DOHH2 (cell line): ENCODE measurements around the gene KDM6B.

Experiments used
- H3F3A ChIP-seq: fragments of 200-600 bp; sonication (generic), shearing (Covaris generic); 2 replicates; pipeline ENCODE4 v1.6.0; 2016; ENCODE audit warnings: antibody characterized with exemption, mild to moderate bottlenecking; ENCODE audit not compliant: control insufficient read depth, insufficient read depth
- H3K27ac ChIP-seq: fragments of 200-600 bp; sonication (generic); 2 replicates; pipeline ENCODE4 v1.5.1; 2014; ENCODE audit warnings: low read depth, mild to moderate bottlenecking, low read length, moderate library complexity
- H3K27me3 ChIP-seq: fragments of 200-600 bp; sonication (generic); 2 replicates; pipeline ENCODE4 v1.6.1; 2014; ENCODE audit warnings: mild to moderate bottlenecking, low read length, mixed read lengths; ENCODE audit not compliant: control insufficient read depth
- H3K36me3 ChIP-seq: fragments of 200-600 bp; sonication (generic); 2 replicates; pipeline ENCODE4 v1.6.1; 2014; ENCODE audit warnings: mild to moderate bottlenecking, low read length, moderate library complexity, mixed read lengths; ENCODE audit not compliant: control insufficient read depth
- H3K4me1 ChIP-seq: fragments of 200-600 bp; sonication (generic); 2 replicates; pipeline ENCODE4 v1.6.1; 2014; ENCODE audit warnings: mild to moderate bottlenecking, low read length, mixed read lengths; ENCODE audit not compliant: control insufficient read depth
- H3K4me2 ChIP-seq: fragments of 200-600 bp; sonication (generic); 2 replicates; pipeline ENCODE4 v1.6.0; 2014; ENCODE audit warnings: mild to moderate bottlenecking, low read length, moderate library complexity
- H3K4me3 ChIP-seq: fragments of 200-600 bp; sonication (generic); 2 replicates; pipeline ENCODE4 v1.5.1; 2014; ENCODE audit warnings: mild to moderate bottlenecking, low read length, mixed read lengths
- H3K79me2 ChIP-seq: fragments of 200-600 bp; sonication (generic); 2 replicates; pipeline ENCODE4 v1.6.1; 2014; ENCODE audit warnings: mild to moderate bottlenecking, low read length, mixed read lengths; ENCODE audit not compliant: control insufficient read depth
- H3K9me2 ChIP-seq: fragments of 200-600 bp; sonication (generic); replicated peaks from 2 replicates; pipeline ENCODE4 v1.6.1; 2014; ENCODE audit warnings: mild to moderate bottlenecking, low read length, mixed read lengths; ENCODE audit not compliant: control insufficient read depth
- H3K9me3 ChIP-seq: fragments of 200-600 bp; sonication (generic); 2 replicates; pipeline ENCODE4 v1.6.1; 2014; ENCODE audit warnings: antibody characterized with exemption, low read length, mixed read lengths; ENCODE audit not compliant: control insufficient read depth, insufficient read depth
- H4K20me1 ChIP-seq: fragments of 200-600 bp; sonication (generic); 2 replicates; pipeline ENCODE4 v1.6.0; 2014; ENCODE audit warnings: low read depth, mild to moderate bottlenecking, antibody characterized with exemption, low read length, moderate library complexity; ENCODE audit not compliant: control insufficient read depth, insufficient read depth
- EZH2phosphoT487 ChIP-seq: fragments of 200-600 bp; sonication (generic); IDR thresholded peaks from 2 replicates; pipeline ENCODE4 v1.6.1; 2017; ENCODE audit warnings: borderline replicate concordance, mild to moderate bottlenecking, antibody characterized with exemption, low read length, moderate library complexity, mixed read lengths
- TF ChIP-seq, protein P1 (sequence below): fragments of 200-600 bp; sonication (generic); IDR thresholded peaks from one replicate; pipeline ENCODE4 v1.5.1; 2014; ENCODE audit warnings: antibody characterized with exemption, mild to moderate bottlenecking, low read depth, low read length; ENCODE audit not compliant: poor library complexity, severe bottlenecking

Gene KDM6B

DNA sequence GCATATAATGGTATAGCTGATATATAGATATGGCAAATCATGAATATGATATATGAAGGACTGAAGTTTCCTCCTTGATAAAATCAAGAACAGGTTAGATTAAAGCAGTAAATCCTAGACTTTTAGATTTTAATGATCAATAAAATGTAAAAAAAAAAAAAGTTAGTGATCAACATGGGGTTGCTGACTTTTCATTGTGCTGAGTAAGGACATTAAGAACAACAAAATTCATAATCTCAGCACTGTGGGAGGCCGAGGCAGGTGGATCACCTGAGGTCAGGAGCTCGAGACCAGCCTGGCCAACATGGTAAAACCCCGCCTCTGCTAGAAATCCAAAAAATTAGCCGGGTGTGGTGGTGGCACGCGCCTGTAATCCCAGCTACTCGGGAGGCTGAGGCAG lies 44.2 kb downstream of the KDM6B start:
- H3K4me2 ChIP-seq = no peak overlapping the region
- TF ChIP-seq, protein P1, sequence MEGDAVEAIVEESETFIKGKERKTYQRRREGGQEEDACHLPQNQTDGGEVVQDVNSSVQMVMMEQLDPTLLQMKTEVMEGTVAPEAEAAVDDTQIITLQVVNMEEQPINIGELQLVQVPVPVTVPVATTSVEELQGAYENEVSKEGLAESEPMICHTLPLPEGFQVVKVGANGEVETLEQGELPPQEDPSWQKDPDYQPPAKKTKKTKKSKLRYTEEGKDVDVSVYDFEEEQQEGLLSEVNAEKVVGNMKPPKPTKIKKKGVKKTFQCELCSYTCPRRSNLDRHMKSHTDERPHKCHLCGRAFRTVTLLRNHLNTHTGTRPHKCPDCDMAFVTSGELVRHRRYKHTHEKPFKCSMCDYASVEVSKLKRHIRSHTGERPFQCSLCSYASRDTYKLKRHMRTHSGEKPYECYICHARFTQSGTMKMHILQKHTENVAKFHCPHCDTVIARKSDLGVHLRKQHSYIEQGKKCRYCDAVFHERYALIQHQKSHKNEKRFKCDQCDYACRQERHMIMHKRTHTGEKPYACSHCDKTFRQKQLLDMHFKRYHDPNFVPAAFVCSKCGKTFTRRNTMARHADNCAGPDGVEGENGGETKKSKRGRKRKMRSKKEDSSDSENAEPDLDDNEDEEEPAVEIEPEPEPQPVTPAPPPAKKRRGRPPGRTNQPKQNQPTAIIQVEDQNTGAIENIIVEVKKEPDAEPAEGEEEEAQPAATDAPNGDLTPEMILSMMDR = no peak
- TF ChIP-seq EZH2phosphoT487 = no peak
- no peaks in the 10 kb centered on the region for H3K27me3 ChIP-seq
- H3K4me3 ChIP-seq = no peak overlapping the region
- no peaks in the 10 kb centered on the region for H4K20me1 ChIP-seq
- no peak overlapping the region for H3K27ac ChIP-seq
- H3K4me1 ChIP-seq = peaks cover 49% of the 10 kb centered on the region
- H3K9me2 ChIP-seq = no peaks in the 10 kb centered on the region
- H3K36me3 ChIP-seq = peaks cover 82% of the 10 kb centered on the region
- peaks cover 32% of the 10 kb centered on the region for H3F3A ChIP-seq
- no peaks in the 10 kb centered on the region for H3K9me3 ChIP-seq
- peaks cover 30% of the 10 kb centered on the region for H3K79me2 ChIP-seq

DNA sequence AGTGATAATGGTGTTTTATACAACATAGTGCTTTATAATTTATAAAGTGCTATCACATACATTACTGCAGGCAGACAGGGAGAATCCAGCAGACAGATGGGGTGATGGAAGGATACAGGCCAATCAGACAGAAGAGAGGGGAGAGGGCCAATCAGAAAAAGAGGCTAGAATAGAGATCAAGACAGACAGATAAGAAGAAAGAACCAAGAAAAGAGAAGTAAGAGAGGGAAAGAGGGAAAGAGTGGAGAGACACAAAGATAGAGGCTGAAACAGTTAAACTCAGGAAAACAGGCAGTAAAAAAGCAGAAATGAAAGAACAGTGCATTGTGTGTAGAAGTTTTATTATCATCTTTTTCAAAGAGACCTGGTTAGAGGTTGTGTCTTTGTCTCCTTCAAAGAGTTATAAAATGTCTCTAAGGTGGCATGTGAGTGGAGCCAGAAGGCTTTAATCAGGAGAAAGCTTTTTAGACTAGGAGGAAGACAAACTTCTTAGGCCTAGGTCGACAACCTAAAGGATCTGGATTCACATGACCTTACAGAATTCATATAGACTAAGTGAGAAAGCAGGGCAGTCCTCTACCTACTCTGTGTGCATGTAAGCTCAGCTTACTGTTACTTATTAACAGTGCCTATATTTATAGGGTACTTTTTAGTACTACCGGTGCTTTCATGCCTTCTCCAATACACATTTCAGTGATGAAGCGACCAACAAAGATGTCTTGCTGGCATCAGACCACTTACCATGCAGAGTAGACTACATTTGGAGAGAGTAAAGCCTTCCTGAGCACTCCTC lies 46.3 kb downstream of the KDM6B start:
- no peaks in the 10 kb centered on the region for H3K9me2 ChIP-seq
- peak overlapping the region; percentile 96 for H3K4me2 ChIP-seq
- no peaks in the 10 kb centered on the region for H4K20me1 ChIP-seq
- no peaks in the 10 kb centered on the region for H3K9me3 ChIP-seq
- peak overlapping the region; percentile 87 for H3K27ac ChIP-seq
- H3K27me3 ChIP-seq = no peaks in the 10 kb centered on the region
- peaks cover 40% of the 10 kb centered on the region for H3K79me2 ChIP-seq
- peak overlapping the region; percentile 75 for H3K4me3 ChIP-seq
- TF ChIP-seq, protein P1 = no peak
- TF ChIP-seq EZH2phosphoT487 = no peak
- peaks cover 40% of the 10 kb centered on the region for H3F3A ChIP-seq
- H3K4me1 ChIP-seq = peaks cover 58% of the 10 kb centered on the region
- H3K36me3 ChIP-seq = peaks cover 69% of the 10 kb centered on the region

DNA sequence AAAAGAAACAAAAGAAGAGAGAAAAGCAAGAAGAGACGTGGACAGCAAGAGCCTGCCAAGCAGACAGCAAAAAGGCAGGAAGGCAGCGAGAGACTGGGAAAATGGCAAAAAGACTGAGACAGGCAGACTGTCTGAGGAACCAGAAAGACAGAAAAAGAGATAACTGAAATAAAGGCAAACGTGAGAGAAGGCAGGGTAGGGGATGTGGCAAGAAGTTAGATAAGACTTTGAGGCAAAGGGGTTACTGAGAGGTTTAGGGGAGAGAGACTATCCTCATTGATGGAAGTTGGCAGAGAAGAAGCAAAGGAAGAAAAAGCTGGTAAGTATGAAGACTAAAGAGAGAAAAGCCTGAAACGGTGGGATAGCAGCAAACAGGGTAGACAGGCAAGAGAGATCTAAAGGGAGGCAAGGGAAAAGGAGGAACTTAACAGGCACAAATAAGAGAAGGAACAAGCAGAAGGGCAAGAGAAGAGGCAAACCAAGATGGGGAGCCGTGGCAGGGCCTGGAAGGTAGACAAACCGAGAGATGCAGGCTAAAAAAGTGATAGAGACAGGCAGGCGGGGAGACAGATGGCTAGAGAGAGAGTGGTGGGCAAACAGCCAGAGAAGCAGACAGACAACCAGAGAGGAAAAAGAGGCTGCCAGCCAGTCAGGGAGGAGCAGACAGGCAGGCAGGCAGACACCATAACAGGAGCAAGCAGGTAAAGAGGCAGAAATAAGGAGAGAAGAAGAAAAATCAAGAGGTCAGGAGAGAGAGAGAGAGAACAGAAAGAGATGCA lies 47.4 kb downstream of the KDM6B start:
- no peaks in the 10 kb centered on the region for H3K9me3 ChIP-seq
- H3F3A ChIP-seq = peaks cover 43% of the 10 kb centered on the region
- H3K4me2 ChIP-seq = peak overlapping the region; percentile 96
- no peaks in the 10 kb centered on the region for H3K27me3 ChIP-seq
- peaks cover 68% of the 10 kb centered on the region for H3K36me3 ChIP-seq
- peaks cover 52% of the 10 kb centered on the region for H3K79me2 ChIP-seq
- no peak for TF ChIP-seq EZH2phosphoT487
- TF ChIP-seq, protein P1 = no peak
- H3K4me3 ChIP-seq = peak overlapping the region; percentile 75
- H3K9me2 ChIP-seq = no peaks in the 10 kb centered on the region
- peak overlapping the region; percentile 87 for H3K27ac ChIP-seq
- H3K4me1 ChIP-seq = peaks cover 56% of the 10 kb centered on the region
- no peaks in the 10 kb centered on the region for H4K20me1 ChIP-seq
